GM18873 (cell line): ENCODE data around the gene ASIC2.

Source experiments
- ATAC-seq: cut with Tn5 transposase; IDR thresholded peaks from one replicate; pipeline ENCODE4 v1.9.1; 2021; ENCODE audit warnings: mild to moderate bottlenecking, moderate library complexity, moderate number of reproducible peaks; ENCODE audit not compliant: unreplicated experiment, low FRiP score

The ASIC2 gene

GRCh38 chr17:33084755-33085154, 208.3 kb downstream of the ASIC2 start:
- no peak for ATAC-seq

- no peak for ATAC-seq
Observed at GRCh38 chr17:33082529-33083173, 210.4 kb downstream of the ASIC2 start.

GRCh38 chr17:33080091-33080490, 213.0 kb downstream of the ASIC2 start:
- no peak for ATAC-seq

- ATAC-seq = no peak
Observed at GRCh38 chr17:33079201-33079600, 213.9 kb downstream of the ASIC2 start.

- no peak for ATAC-seq
Observed at GRCh38 chr17:33076979-33077378, 216.1 kb downstream of the ASIC2 start.

GRCh38 chr17:33073416-33073815, 219.7 kb downstream of the ASIC2 start:
- no peak for ATAC-seq

- no peak for ATAC-seq
Observed at GRCh38 chr17:33072421-33073161, 220.5 kb downstream of the ASIC2 start.

- no peak for ATAC-seq
Observed at GRCh38 chr17:33071656-33072055, 221.4 kb downstream of the ASIC2 start.

GRCh38 chr17:33057564-33057963, 235.5 kb downstream of the ASIC2 start:
- no peak for ATAC-seq

- ATAC-seq = no peak
Observed at GRCh38 chr17:33056399-33057146, 236.5 kb downstream of the ASIC2 start.

- ATAC-seq = no peak
Observed at GRCh38 chr17:33055746-33056145, 237.3 kb downstream of the ASIC2 start.

- ATAC-seq = no peak
Observed at GRCh38 chr17:33055171-33055611, 237.9 kb downstream of the ASIC2 start.

- ATAC-seq = no peak
Observed at GRCh38 chr17:33054412-33054811, 238.7 kb downstream of the ASIC2 start.

GRCh38 chr17:33053676-33054075, 239.4 kb downstream of the ASIC2 start:
- no peak for ATAC-seq

GRCh38 chr17:33052856-33053255, 240.2 kb downstream of the ASIC2 start:
- no peak for ATAC-seq

GRCh38 chr17:33050611-33051140, 242.4 kb downstream of the ASIC2 start:
- ATAC-seq = no peak

- no peak for ATAC-seq
Observed at GRCh38 chr17:33049781-33050414, 243.2 kb downstream of the ASIC2 start.

- no peak for ATAC-seq
Observed at GRCh38 chr17:33046361-33047255, 246.5 kb downstream of the ASIC2 start.

- ATAC-seq = no peak
Observed at GRCh38 chr17:33045216-33045615, 247.9 kb downstream of the ASIC2 start.

- ATAC-seq = no peak
Observed at GRCh38 chr17:33044771-33045170, 248.3 kb downstream of the ASIC2 start.
